GM12878 (cell line): ENCODE results near the gene BIK. TPM values are rescaled to one million over a fixed set of nuclear protein-coding genes. Genes with fewer than 3 reads are reported as not detected.

Experiments
- ATAC-seq: fragments of 200-7000 bp; cut with Tn5 transposase; 3 replicates; pipeline ENCODE4 v1.9.1; 2020; ENCODE audit warnings: mild to moderate bottlenecking, moderate library complexity
- BruUV-seq: library from RNA; stranded (reverse); fragments of 400-500 nt; replicated peaks from 2 replicates; lab custom pipeline; 2021; lab: Mats Ljungman, UMichigan
- CTCF ChIA-PET: fragments of 300-600 bp; sonication (Branson Sonifier 250); formaldehyde crosslinking; extraction: SDS; loops from one replicate; lab custom pipeline; 2021; ENCODE audit warnings: inconsistent platforms; lab: Yijun Ruan, JAX
- POLR2A ChIA-PET: fragments of 350-600 bp; formaldehyde crosslinking; extraction: SDS; loops from one replicate; lab custom pipeline; 2021; ENCODE audit warnings: inconsistent platforms; lab: Charles Lee
- RAD21 ChIA-PET: fragments of 300-600 bp; sonication (Branson Sonifier 250); formaldehyde crosslinking; loops from one replicate; lab custom pipeline; 2023; ENCODE audit warnings: antibody characterized with exemption; ENCODE audit not compliant: unreplicated experiment; lab: Charles Lee
- SMC1A ChIA-PET: fragments of 300-600 bp; sonication (Branson Sonifier 250); formaldehyde crosslinking; loops from one replicate; lab custom pipeline; 2023; ENCODE audit not compliant: unreplicated experiment, uncharacterized antibody; lab: Charles Lee
- DNase-seq: peaks from one replicate; pipeline ENCODE4 v3.0.0-alpha.2; 2011; ENCODE audit warnings: low read depth, low spot score
- FAIRE-seq: peaks from 3 replicates; lab custom pipeline; 2011; peaks lifted over from hg19 to GRCh38; lab: Jason Lieb, UNC
- H2AFZ ChIP-seq: 2 replicates; pipeline ENCODE4 v1.6.0; 2011; ENCODE audit warnings: low read depth, low read length, control low read depth; ENCODE audit not compliant: control insufficient read depth
- H3K27ac ChIP-seq: 2 replicates; pipeline ENCODE4 v1.5.1; 2011; ENCODE audit warnings: control low read depth; ENCODE audit not compliant: control insufficient read depth, insufficient read depth
- H3K27me3 ChIP-seq, 2 experiments: replicated peaks in 1 of 2; 2 replicates each; pipeline versions ENCODE4 v1.6.0 to v1.6.1; 2011; ENCODE audit warnings: low read length in 1 of 2; ENCODE audit not compliant: control insufficient read depth in 2 of 2, insufficient read depth in 2 of 2
- H3K36me3 ChIP-seq, 2 experiments: 2 replicates each; pipeline ENCODE4 v1.5.1; 2011; ENCODE audit warnings: low read length in 1 of 2; ENCODE audit not compliant: control insufficient read depth in 2 of 2, insufficient read depth in 2 of 2
- H3K4me1 ChIP-seq: 2 replicates; pipeline ENCODE4 v1.6.1; 2011; ENCODE audit warnings: mild to moderate bottlenecking, low read length, moderate library complexity, mixed read lengths; ENCODE audit not compliant: control insufficient read depth, insufficient read depth
- H3K4me2 ChIP-seq: 2 replicates; pipeline ENCODE4 v1.6.0; 2011; ENCODE audit warnings: control low read depth; ENCODE audit not compliant: control insufficient read depth, insufficient read depth
- H3K4me3 ChIP-seq: fragments of 200-600 bp; sonication (generic); 2 replicates; pipeline ENCODE4 v1.5.1; 2016
- H3K79me2 ChIP-seq: 2 replicates; pipeline ENCODE4 v1.6.0; 2011; ENCODE audit warnings: low read length; ENCODE audit not compliant: control insufficient read depth, insufficient read depth
- H3K9ac ChIP-seq: 2 replicates; pipeline ENCODE4 v1.8.0; 2011; ENCODE audit warnings: low read length, control low read depth, mixed read lengths; ENCODE audit not compliant: control insufficient read depth, insufficient read depth
- H3K9me3 ChIP-seq: replicated peaks from 3 replicates; pipeline ENCODE4 v1.5.1; 2011; ENCODE audit warnings: mild to moderate bottlenecking, low read length; ENCODE audit not compliant: control insufficient read depth, insufficient read depth
- H4K20me1 ChIP-seq: 2 replicates; pipeline ENCODE4 v1.6.0; 2011; ENCODE audit not compliant: control insufficient read depth, insufficient read depth
- CHD4 ChIP-seq: fragments of 200-600 bp; sonication (generic); IDR thresholded peaks from 2 replicates; pipeline ENCODE4 v1.6.1; 2016; ENCODE audit warnings: mild to moderate bottlenecking
- KLF5 ChIP-seq: fragments of 450-650 bp; IDR thresholded peaks from 2 replicates; pipeline ENCODE4 v1.6.1; 2014; ENCODE audit warnings: mild to moderate bottlenecking; ENCODE audit not compliant: partially characterized antibody
- PML ChIP-seq: IDR thresholded peaks from 2 replicates; pipeline ENCODE4 v1.6.1; 2012; ENCODE audit warnings: low read length, inconsistent platforms
- POLR2AphosphoS5 ChIP-seq: IDR thresholded peaks from 2 replicates; pipeline ENCODE4 v1.6.1; 2011; ENCODE audit warnings: mild to moderate bottlenecking, low read length, inconsistent platforms
- ZNF207 ChIP-seq: fragments of 450-650 bp; IDR thresholded peaks from 2 replicates; pipeline ENCODE4 v1.6.1; 2014; ENCODE audit warnings: antibody characterized with exemption, mild to moderate bottlenecking, borderline replicate concordance
- WGBS: methylation state at CpG from one replicate; pipeline ENCODE4 v1.1.6; 2016; ENCODE audit warnings: low lambda C conversion rate; ENCODE audit not compliant: insufficient replicate concordance, insufficient coverage; ENCODE audit errors: missing lambda C conversion rate; 5-methylcytosine and 5-hydroxymethylcytosine counted together
- in situ Hi-C: fragments of 300-500 bp; cut with MboI; formaldehyde crosslinking; loops from 9 replicates; pipeline ENCODE4 v1.14.3; 2018; ENCODE audit warnings: mixed read lengths
- intact Hi-C: fragments of 100-400 bp; cut with micrococcal nuclease; formaldehyde crosslinking; loops from one replicate; pipeline ENCODE4 v1.14.2; 2022; ENCODE audit not compliant: unreplicated experiment
- polyA plus RNA-seq, 11 experiments: library from polyadenylated mRNA; depleted of rRNA in 4 of 11; unstranded in 6 of 11; stranded (reverse) in 5 of 11; fragments of >200 nt; fragmentation: Nextera tagmentation in 4 of 11; fragmentation: Illumina TruSeq in 1 of 11; extraction: Ambion mirVana in 4 of 11; extraction: Trizol in 1 of 11; gene quantifications; 1 replicate in 1 of 11; 2 replicates in 10 of 11; pipeline versions ENCODE4 v1.2.1 to v1.2.3, GENCODE V29; 2011 to 2016; ENCODE audit warnings: inconsistent platforms in 2 of 11, missing spikeins in 2 of 11, low read depth in 1 of 11
- total RNA-seq, 4 experiments: library from RNA; depleted of rRNA in 3 of 4; stranded (reverse); fragments of >200 nt in 3 of 4; fragmentation: Illumina TruSeq in 1 of 4; extraction: Trizol in 1 of 4; gene quantifications; 2 replicates each; pipeline versions ENCODE4 v1.2.1 to v1.2.3, GENCODE V29; 2013 to 2021
- TF ChIP-seq, protein P1 (sequence below): IDR thresholded peaks from 2 replicates; pipeline ENCODE4 v1.6.1; 2012; ENCODE audit warnings: mild to moderate bottlenecking, low read depth, low read length
- TF ChIP-seq, protein P2 (sequence below): IDR thresholded peaks from 2 replicates; pipeline ENCODE4 v1.6.1; 2012; ENCODE audit warnings: low read depth, low read length, improper control_type of control experiment

The BIK gene
- total and polyA plus RNA-seq, 10 of the 15 experiments (the other 5 are each of a cell fraction or from before 2014, with no cell fraction given): 0.33 to 9.8 (median 3.9) TPM

DNA sequence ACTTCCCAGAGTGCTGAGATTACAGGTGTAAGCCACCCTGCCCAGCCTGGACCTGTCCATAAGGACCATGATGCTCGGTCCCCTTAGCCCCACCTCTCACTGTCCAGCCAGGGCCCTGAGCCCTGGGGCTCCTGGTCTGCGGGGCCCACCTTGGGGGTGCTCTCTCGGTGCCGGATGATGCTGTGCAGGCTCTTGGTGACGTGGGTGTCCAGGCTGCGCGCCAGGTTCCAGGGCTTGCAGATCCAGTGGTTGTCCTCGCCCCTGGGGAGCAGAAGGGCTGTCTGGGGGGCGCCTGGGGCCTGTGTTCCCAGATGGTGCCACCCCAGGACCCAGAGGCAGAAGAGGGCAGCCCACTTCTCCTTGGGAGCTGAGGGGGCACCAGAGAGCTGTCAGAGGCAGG, 63.0 kb downstream of the BIK start:
- WGBS: 99% methylated on average over 9 of the region's 9 CpGs
- no peak overlapping the region for H3K4me3 ChIP-seq

More for the DNA sequence above, 63.0 kb downstream of the BIK start:
- Histone ChIP-seq H3K9ac (no peak overlapping the region), H2AFZ (no peak overlapping the region), H3K9me3 (no peaks in the 10 kb centered on the region), H4K20me1 (no peaks in the 10 kb centered on the region), H3K27ac (no peak overlapping the region), H3K4me2 (no peak overlapping the region), H3K27me3 (no peaks in the 10 kb centered on the region), H3K36me3 (peaks cover 2 to 12% of the 10 kb centered on the region in 2 experiments; a peak in 3 of 4 replicates), H3K79me2 (no peaks in the 10 kb centered on the region), H3K4me1 (no peaks in the 10 kb centered on the region)
- ChIA-PET POLR2A (no interaction called here), CTCF (no interaction called here), RAD21 (no interaction called here), SMC1A (no interaction called here)
- BruUV-seq: no TSS peak
- FAIRE-seq (no peak), ATAC-seq (no peak), DNase-seq (no peak)
- intact Hi-C loops: no loop called here
- TF ChIP-seq, protein P1, sequence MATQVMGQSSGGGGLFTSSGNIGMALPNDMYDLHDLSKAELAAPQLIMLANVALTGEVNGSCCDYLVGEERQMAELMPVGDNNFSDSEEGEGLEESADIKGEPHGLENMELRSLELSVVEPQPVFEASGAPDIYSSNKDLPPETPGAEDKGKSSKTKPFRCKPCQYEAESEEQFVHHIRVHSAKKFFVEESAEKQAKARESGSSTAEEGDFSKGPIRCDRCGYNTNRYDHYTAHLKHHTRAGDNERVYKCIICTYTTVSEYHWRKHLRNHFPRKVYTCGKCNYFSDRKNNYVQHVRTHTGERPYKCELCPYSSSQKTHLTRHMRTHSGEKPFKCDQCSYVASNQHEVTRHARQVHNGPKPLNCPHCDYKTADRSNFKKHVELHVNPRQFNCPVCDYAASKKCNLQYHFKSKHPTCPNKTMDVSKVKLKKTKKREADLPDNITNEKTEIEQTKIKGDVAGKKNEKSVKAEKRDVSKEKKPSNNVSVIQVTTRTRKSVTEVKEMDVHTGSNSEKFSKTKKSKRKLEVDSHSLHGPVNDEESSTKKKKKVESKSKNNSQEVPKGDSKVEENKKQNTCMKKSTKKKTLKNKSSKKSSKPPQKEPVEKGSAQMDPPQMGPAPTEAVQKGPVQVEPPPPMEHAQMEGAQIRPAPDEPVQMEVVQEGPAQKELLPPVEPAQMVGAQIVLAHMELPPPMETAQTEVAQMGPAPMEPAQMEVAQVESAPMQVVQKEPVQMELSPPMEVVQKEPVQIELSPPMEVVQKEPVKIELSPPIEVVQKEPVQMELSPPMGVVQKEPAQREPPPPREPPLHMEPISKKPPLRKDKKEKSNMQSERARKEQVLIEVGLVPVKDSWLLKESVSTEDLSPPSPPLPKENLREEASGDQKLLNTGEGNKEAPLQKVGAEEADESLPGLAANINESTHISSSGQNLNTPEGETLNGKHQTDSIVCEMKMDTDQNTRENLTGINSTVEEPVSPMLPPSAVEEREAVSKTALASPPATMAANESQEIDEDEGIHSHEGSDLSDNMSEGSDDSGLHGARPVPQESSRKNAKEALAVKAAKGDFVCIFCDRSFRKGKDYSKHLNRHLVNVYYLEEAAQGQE: no peak
- TF ChIP-seq KLF5 (no peak), CHD4 (no peak), POLR2AphosphoS5 (no peak), ZNF207 (no peak), PML (no peak)
- TF ChIP-seq, protein P2, sequence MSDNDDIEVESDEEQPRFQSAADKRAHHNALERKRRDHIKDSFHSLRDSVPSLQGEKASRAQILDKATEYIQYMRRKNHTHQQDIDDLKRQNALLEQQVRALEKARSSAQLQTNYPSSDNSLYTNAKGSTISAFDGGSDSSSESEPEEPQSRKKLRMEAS: no peak
- in situ Hi-C loops: no loop called here
